ENCODE data around the gene F11R.
A peak's percentile ranks its signal among the peaks of the same experiment; 100 is the strongest.
"Not testable (repeated sequence)": the region's sequence is repeated elsewhere in the genome, so short reads cannot be mapped to it uniquely, and the experiment has no call there.

Gene F11R

GRCh38 chr1:161020509-161021164, at the start of gene F11R:
Gene F11R, minus strand, starts transcription at chr1:161021152. Its CDS starts 79 bp downstream, at chr1:161021073.
- DNase-seq (ENCODE audit: low spot score): no peak

- DNase-seq (ENCODE audit: low spot score): peak; percentile 63
These were observed 48.8 kb upstream of the F11R start, which contains the start of gene ARHGAP30 for GRCh38 chr1:161069731-161070270. Gene ARHGAP30, minus strand, starts transcription at chr1:161069891. Its CDS starts 267 bp downstream, at chr1:161069624.

GRCh38 chr1:161069241-161069640, 48.3 kb upstream of the F11R start:
- DNase-seq (ENCODE audit: low spot score): no peak

- peak; percentile 67 for DNase-seq (ENCODE audit: low spot score)
These were observed 47.6 kb upstream of the F11R start for GRCh38 chr1:161068306-161069234.

GRCh38 chr1:161066694-161067093, 45.7 kb upstream of the F11R start:
- no peak for DNase-seq (ENCODE audit: low spot score)

GRCh38 chr1:161065681-161066080, 44.7 kb upstream of the F11R start:
- DNase-seq (ENCODE audit: low spot score): not testable (repeated sequence)

GRCh38 chr1:161063936-161064335, 43.0 kb upstream of the F11R start:
- DNase-seq (ENCODE audit: low spot score): not testable (repeated sequence)

- DNase-seq (ENCODE audit: low spot score): no peak
These were observed 40.5 kb upstream of the F11R start for GRCh38 chr1:161061419-161061818.

GRCh38 chr1:161059293-161059692, 38.3 kb upstream of the F11R start:
- no peak for DNase-seq (ENCODE audit: low spot score)

- no peak for DNase-seq (ENCODE audit: low spot score)
These were observed 33.9 kb upstream of the F11R start for GRCh38 chr1:161054805-161055204.

- DNase-seq (ENCODE audit: low spot score): no peak
These were observed 33.3 kb upstream of the F11R start for GRCh38 chr1:161054232-161054631.

GRCh38 chr1:161052899-161053298, 31.9 kb upstream of the F11R start:
- DNase-seq (ENCODE audit: low spot score): no peak

GRCh38 chr1:161051219-161051618, 30.3 kb upstream of the F11R start:
- DNase-seq (ENCODE audit: low spot score): no peak

- DNase-seq (ENCODE audit: low spot score): no peak
These were observed 28.2 kb upstream of the F11R start for GRCh38 chr1:161048949-161049722.

GRCh38 chr1:161047436-161048420, 26.8 kb upstream of the F11R start:
- DNase-seq (ENCODE audit: low spot score): no peak

GRCh38 chr1:161046605-161047228, 25.8 kb upstream of the F11R start:
- DNase-seq (ENCODE audit: low spot score): peak; percentile 24

GRCh38 chr1:161045736-161046604, 25.0 kb upstream of the F11R start, which contains the start of gene USF1:
Gene USF1, minus strand, starts transcription at chr1:161045977. Its CDS starts 2,702 bp downstream, at chr1:161043275.
- peak; percentile 95 for DNase-seq (ENCODE audit: low spot score)

GRCh38 chr1:161044908-161045735, 24.2 kb upstream of the F11R start:
- peak; percentile 65 for DNase-seq (ENCODE audit: low spot score)
